HepG2 (cell line): ENCODE results near the gene MB21D2. TPM values are rescaled to one million over a fixed set of nuclear protein-coding genes. Genes with fewer than 3 reads are reported as not detected.

Experiments
- ATAC-seq: fragments of 200-7000 bp; cut with Tn5 transposase; 3 replicates; pipeline ENCODE4 v1.9.1; 2020; ENCODE audit warnings: mild to moderate bottlenecking, moderate library complexity
- BruUV-seq: library from RNA; stranded (reverse); fragments of 400-500 nt; replicated peaks from 2 replicates; lab custom pipeline; 2021; lab: Mats Ljungman, UMichigan
- CTCF ChIA-PET: fragments of 300-600 bp; formaldehyde crosslinking; extraction: SDS; loops from one replicate; lab custom pipeline; 2021; ENCODE audit warnings: low total read pairs, inconsistent platforms, low intra/inter-chr PET ratio; lab: Yijun Ruan, JAX
- POLR2A ChIA-PET: fragments of 350-600 bp; sonication (Branson Sonifier 250); formaldehyde crosslinking; loops from one replicate; lab custom pipeline; 2020; ENCODE audit warnings: antibody characterized with exemption, inconsistent platforms; lab: Yijun Ruan, JAX
- DNase-seq: peaks from one replicate; pipeline ENCODE4 v3.0.0-alpha.2; 2015; ENCODE audit warnings: low spot score
- FAIRE-seq: peaks from 3 replicates; lab custom pipeline; 2011; peaks lifted over from hg19 to GRCh38; lab: Jason Lieb, UNC
- H2AFZ ChIP-seq: one replicate; pipeline ENCODE4 v1.6.1; 2011; ENCODE audit warnings: low read length, inconsistent platforms
- H3K27ac ChIP-seq: fragments of 300-600 bp; 3 replicates; pipeline ENCODE4 v1.8.0; 2011; ENCODE audit warnings: mixed run types, mild to moderate bottlenecking, mixed read lengths, low read length, inconsistent platforms; ENCODE audit not compliant: insufficient read depth; ENCODE audit errors: extremely low read length
- H3K27me3 ChIP-seq, 2 experiments: fragments of 200-600 bp in 1 of 2; 2 replicates in 1 of 2; 3 replicates in 1 of 2; pipeline versions ENCODE4 v1.6.0 to v1.8.0; 2011; ENCODE audit warnings: low read length in 2 of 2, mild to moderate bottlenecking in 2 of 2, moderate library complexity in 2 of 2, inconsistent platforms in 1 of 2; ENCODE audit not compliant: insufficient read depth in 2 of 2, control insufficient read depth in 1 of 2
- H3K36me3 ChIP-seq, 2 experiments: fragments of 200-600 bp in 1 of 2; replicated peaks in 1 of 2; 2 replicates in 1 of 2; 3 replicates in 1 of 2; pipeline versions ENCODE4 v1.5.1 to v1.8.0; 2011; ENCODE audit warnings: low read length in 2 of 2, inconsistent platforms in 1 of 2; ENCODE audit not compliant: insufficient read depth in 2 of 2, control insufficient read depth in 1 of 2
- H3K4me1 ChIP-seq: 2 replicates; pipeline ENCODE4 v1.5.1; 2012; ENCODE audit warnings: low read length, inconsistent platforms; ENCODE audit not compliant: insufficient read depth
- H3K4me2 ChIP-seq: 2 replicates; pipeline ENCODE4 v1.6.0; 2011; ENCODE audit warnings: low read depth, low read length, inconsistent platforms
- H3K4me3 ChIP-seq, 3 experiments: fragments of 200-600 bp in 1 of 3; sonication (generic), shearing (Covaris generic) in 1 of 3; replicated peaks in 1 of 3; 2 replicates each; pipeline ENCODE4 v1.5.1; 2011 to 2016; ENCODE audit warnings: low read length in 3 of 3, inconsistent platforms in 2 of 3, low read depth in 2 of 3, mild to moderate bottlenecking in 2 of 3, control low read depth in 1 of 3, mixed read lengths in 1 of 3; ENCODE audit not compliant: insufficient read depth in 1 of 3
- H3K79me2 ChIP-seq: one replicate; pipeline ENCODE4 v1.6.1; 2011; ENCODE audit warnings: low read length, inconsistent platforms; ENCODE audit not compliant: insufficient read depth
- H3K9ac ChIP-seq: 2 replicates; pipeline ENCODE4 v1.6.0; 2011; ENCODE audit warnings: mild to moderate bottlenecking, low read depth, low read length, inconsistent platforms; ENCODE audit not compliant: insufficient read depth
- H3K9me3 ChIP-seq: 2 replicates; pipeline ENCODE4 v1.5.1; 2012; ENCODE audit warnings: mild to moderate bottlenecking, low read length
- H4K20me1 ChIP-seq: 2 replicates; pipeline ENCODE4 v1.6.0; 2011; ENCODE audit warnings: inconsistent platforms, mild to moderate bottlenecking, low read length, moderate library complexity; ENCODE audit not compliant: insufficient read depth
- ADNP ChIP-seq: sonication (generic); formaldehyde crosslinking; IDR thresholded peaks from 2 replicates; pipeline ENCODE4 v1.4.0; 2020; ENCODE audit warnings: missing genetic modification reagents
- CREM ChIP-seq, 2 experiments: sonication (generic) in 1 of 2; formaldehyde crosslinking in 1 of 2; IDR thresholded peaks; 2 replicates each; pipeline versions ENCODE4 v1.4.0 to v1.6.1; 2016 to 2020; ENCODE audit warnings: antibody characterized with exemption in 1 of 2, mild to moderate bottlenecking in 1 of 2, missing genetic modification reagents in 1 of 2
- HHEX ChIP-seq: IDR thresholded peaks from 2 replicates; pipeline ENCODE4 v1.6.1; 2016; ENCODE audit warnings: control low read depth
- HOXD1 ChIP-seq: sonication (generic); formaldehyde crosslinking; IDR thresholded peaks from 2 replicates; pipeline ENCODE4 v1.5.0; 2020; ENCODE audit warnings: missing genetic modification reagents
- KMT2B ChIP-seq: IDR thresholded peaks from 2 replicates; pipeline ENCODE4 v1.6.1; 2016; ENCODE audit warnings: missing genetic modification reagents, missing compliant biosample characterization
- LCORL ChIP-seq, 2 experiments: fragments of 450-650 bp in 1 of 2; sonication (generic) in 1 of 2; formaldehyde crosslinking in 1 of 2; IDR thresholded peaks; 2 replicates each; pipeline versions ENCODE4 v1.5.0 to v1.6.1; 2017 to 2020; ENCODE audit warnings: antibody characterized with exemption in 1 of 2, missing genetic modification reagents in 1 of 2
- PAXIP1 ChIP-seq: sonication (generic); formaldehyde crosslinking; conservative IDR thresholded peaks from 2 replicates; pipeline ENCODE4 v1.4.0; 2020; ENCODE audit warnings: mild to moderate bottlenecking, missing genetic modification reagents, moderate library complexity
- RBAK ChIP-seq: sonication (generic); formaldehyde crosslinking; IDR thresholded peaks from 2 replicates; pipeline ENCODE4 v1.5.1; 2020; ENCODE audit warnings: mild to moderate bottlenecking, missing genetic modification reagents
- STAT5B ChIP-seq: sonication (generic); formaldehyde crosslinking; IDR thresholded peaks from 2 replicates; pipeline ENCODE4 v1.4.0; 2020; ENCODE audit warnings: missing genetic modification reagents
- TP53 ChIP-seq: sonication (generic); formaldehyde crosslinking; conservative IDR thresholded peaks from 2 replicates; pipeline ENCODE4 v1.4.0; 2020; ENCODE audit warnings: missing genetic modification reagents
- ZNF503 ChIP-seq: sonication (generic); formaldehyde crosslinking; IDR thresholded peaks from 2 replicates; pipeline ENCODE4 v1.4.0; 2020; ENCODE audit warnings: missing genetic modification reagents
- ZNF782 ChIP-seq: sonication (generic); formaldehyde crosslinking; IDR thresholded peaks from 2 replicates; pipeline ENCODE4 v1.4.0; 2020; ENCODE audit warnings: missing genetic modification reagents, mild to moderate bottlenecking, borderline replicate concordance
- ZSCAN22 ChIP-seq: sonication (generic); formaldehyde crosslinking; IDR thresholded peaks from 2 replicates; pipeline ENCODE4 v1.4.0; 2020; ENCODE audit warnings: mild to moderate bottlenecking, missing genetic modification reagents
- WGBS: methylation state at CpG from one replicate; pipeline ENCODE4 v1.1.6; 2017; ENCODE audit warnings: low lambda C conversion rate; 5-methylcytosine and 5-hydroxymethylcytosine counted together
- in situ Hi-C: cut with HindIII; loops from 2 replicates; pipeline ENCODE4 v1.10.0; 2017; ENCODE audit warnings: low pct_unique_long_range_greater_than_20kb; ENCODE audit not compliant: extremely low pct_ligation_motif_present
- intact Hi-C: fragments of 100-400 bp; cut with micrococcal nuclease; formaldehyde crosslinking; loops from one replicate; pipeline ENCODE4 v1.10.0; 2022; ENCODE audit not compliant: unreplicated experiment
- polyA plus RNA-seq, 8 experiments: library from polyadenylated mRNA; depleted of rRNA in 3 of 8; stranded (reverse) in 7 of 8; unstranded in 1 of 8; fragments of >200 nt; fragmentation: Illumina TruSeq in 4 of 8; extraction: Trizol in 4 of 8; gene quantifications; 2 replicates each; pipeline versions ENCODE4 v1.2.1 to v1.2.3, GENCODE V29; 2011 to 2016; ENCODE audit warnings: low read depth in 4 of 8, missing spikeins in 1 of 8, mixed read lengths in 1 of 8; ENCODE audit not compliant: insufficient read depth in 1 of 8
- total RNA-seq, 5 experiments: library from RNA; depleted of rRNA; stranded (reverse); fragments of >200 nt; fragmentation: Illumina TruSeq; extraction: Trizol; gene quantifications; 2 replicates each; pipeline ENCODE4 v1.2.3, GENCODE V29; 2016; ENCODE audit warnings: low read depth in 1 of 5

MB21D2 gene
- total and polyA plus RNA-seq, 2 of the 13 experiments (the other 11 are each of a cell fraction or from before 2014, with no cell fraction given), result 0.90 to 1.6 TPM

DNA sequence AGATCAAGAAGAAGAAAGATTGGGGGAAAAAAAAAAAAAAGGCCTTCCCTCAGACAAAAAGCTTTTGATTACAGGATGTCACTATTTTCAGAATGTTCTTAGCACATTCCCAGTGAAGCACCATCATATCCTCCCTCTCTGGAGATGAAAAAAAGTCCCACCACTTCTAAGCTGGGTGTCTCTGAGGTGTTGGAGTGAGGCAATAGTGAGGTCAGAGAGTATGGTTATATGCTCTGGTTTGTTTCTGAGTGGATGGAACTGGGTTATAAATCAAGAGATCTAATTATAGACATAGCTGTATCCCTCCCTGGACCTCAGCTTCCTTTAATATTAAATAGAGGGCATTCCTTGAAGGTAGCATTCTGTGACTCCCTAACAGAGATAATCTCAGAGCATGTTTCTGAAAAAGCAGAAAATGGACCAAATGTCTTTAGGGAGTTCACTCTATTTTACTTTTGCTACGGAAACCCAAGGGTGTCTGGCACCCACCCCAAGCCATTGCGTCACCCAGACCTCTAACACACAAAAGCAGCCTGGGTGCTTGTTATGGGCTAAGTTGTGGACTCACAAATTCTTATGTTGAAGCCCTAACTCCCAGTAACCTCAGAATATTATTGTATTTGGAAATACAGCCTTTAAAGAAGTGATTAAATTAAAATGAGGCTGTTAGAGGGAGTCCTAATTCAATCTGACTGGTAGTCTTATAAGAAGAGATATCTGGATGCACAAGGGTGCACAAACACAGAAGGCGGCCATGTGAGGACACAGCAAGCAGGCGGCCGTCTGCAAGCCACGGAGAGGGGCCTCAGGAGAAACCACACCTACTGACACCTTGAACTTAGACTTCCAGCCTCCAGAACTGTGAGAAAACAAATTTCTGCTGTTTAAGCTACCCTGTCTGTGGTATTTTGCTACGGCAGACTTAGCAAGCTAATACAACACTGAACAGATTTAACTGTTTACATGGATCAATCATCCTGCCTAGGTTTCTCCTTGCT, 81.5 kb downstream of the MB21D2 start:
- no peak for TF ChIP-seq ZNF782 (CRISPR knock-in tag)
- TF ChIP-seq CREM (IDR thresholded peaks at IDR 0.05), result no peak
- TF ChIP-seq CREM (CRISPR knock-in tag; IDR thresholded peaks at IDR 0.05), result no peak
- no peak for TF ChIP-seq STAT5B (CRISPR knock-in tag)
- TF ChIP-seq HHEX (CRISPR knock-in tag), result no peak
- TF ChIP-seq RBAK (CRISPR knock-in tag), result no peak
- TF ChIP-seq ADNP, result no peak
- Histone ChIP-seq H4K20me1 (no peaks in the 10 kb centered on the region), H3K27me3 (no peaks in the 10 kb centered on the region), H3K4me1 (no peaks in the 10 kb centered on the region), H3K36me3 (no peaks in the 10 kb centered on the region), H3K9ac (no peak overlapping the region), H2AFZ (no peak overlapping the region), H3K9me3 (no peaks in the 10 kb centered on the region), H3K4me3 (no peak overlapping the region), H3K4me2 (no peak overlapping the region), H3K27ac (no peak overlapping the region), H3K79me2 (no peaks in the 10 kb centered on the region)
- WGBS, result 69% methylated on average over 7 of the region's 7 CpGs
- no TSS peak for BruUV-seq
- in situ Hi-C loops, result no loop called here
- intact Hi-C loops, result no loop called here
- no peak for FAIRE-seq
- ATAC-seq, result no peak
- no peak for DNase-seq
- ChIA-PET POLR2A (no interaction called here), CTCF (no interaction called here)

DNA sequence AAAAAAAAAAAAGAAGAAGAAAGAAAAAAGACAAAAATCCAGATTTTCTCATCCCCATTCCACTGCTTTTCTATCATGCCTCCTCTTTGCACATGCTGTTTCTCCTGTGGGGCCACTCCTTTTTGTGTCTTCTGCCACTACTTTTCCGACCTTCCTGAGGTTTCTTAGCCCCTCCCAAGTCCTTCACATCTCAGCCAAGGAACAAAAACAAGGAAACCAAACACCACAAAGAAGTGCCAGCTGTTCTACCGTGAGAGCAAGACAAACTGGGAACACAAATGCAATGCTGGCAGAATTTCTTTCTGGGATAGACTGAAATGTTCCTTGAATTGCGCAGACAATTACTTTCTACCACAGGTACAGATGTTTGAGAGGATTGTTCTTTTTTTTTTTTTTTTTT, 83.2 kb downstream of the MB21D2 start:
- no peaks in the 10 kb centered on the region for H3K4me1 ChIP-seq
- DNase-seq, result no peak
- POLR2A ChIA-PET, result no interaction called here
- no peak overlapping the region for H3K4me3 ChIP-seq
- no peaks in the 10 kb centered on the region for H3K27me3 ChIP-seq
- CTCF ChIA-PET, result no interaction called here
- WGBS, result 82% methylated on average over 3 of the region's 3 CpGs
- H3K9me3 ChIP-seq, result no peaks in the 10 kb centered on the region
- no peak overlapping the region for H3K27ac ChIP-seq
- H3K36me3 ChIP-seq, result no peaks in the 10 kb centered on the region
- no peak for FAIRE-seq
- no peak overlapping the region for H3K9ac ChIP-seq
- no peak overlapping the region for H3K4me2 ChIP-seq
- no peak for ATAC-seq
- intact Hi-C loops (no loop called here), in situ Hi-C loops (no loop called here)
- no peak overlapping the region for H2AFZ ChIP-seq
- no peaks in the 10 kb centered on the region for H3K79me2 ChIP-seq
- H4K20me1 ChIP-seq, result no peaks in the 10 kb centered on the region
- no TSS peak for BruUV-seq
- TF ChIP-seq HOXD1 (CRISPR knock-in tag), result no peak
- TF ChIP-seq PAXIP1 (CRISPR knock-in tag), result no peak
- TF ChIP-seq ZNF503 (CRISPR knock-in tag), result no peak
- no peak for TF ChIP-seq KMT2B (CRISPR knock-in tag)
- TF ChIP-seq ZSCAN22, result no peak
- TF ChIP-seq LCORL (IDR thresholded peaks at IDR 0.05), result no peak
- no peak for TF ChIP-seq LCORL (CRISPR knock-in tag; IDR thresholded peaks at IDR 0.05)
- TF ChIP-seq TP53 (CRISPR knock-in tag), result no peak
